NCI-H2029 treated with DMSO at 0.1 percent for 48 hours (cell line): Measurements from ENCODE around the gene PLD6.
"Not testable (repeated sequence)": the region's sequence is repeated elsewhere in the genome, so short reads cannot be mapped to it uniquely, and the experiment has no call there.

Experiments
- DNase-seq: peaks from one replicate; lab custom pipeline; 2025; lab: John Stamatoyannopoulos, UW

The PLD6 gene

GRCh38 chr17:17206124-17206912 lies at the start of gene PLD6:
PLD6 (minus strand) TSS chr17:17206333; CDS start chr17:17206286, 47 bp downstream.
- peak; percentile 31 for DNase-seq

GRCh38 chr17:17255689-17256088 lies 49.6 kb upstream of the PLD6 start:
- not testable (repeated sequence) for DNase-seq

GRCh38 chr17:17254036-17254435 lies 47.9 kb upstream of the PLD6 start:
- no peak for DNase-seq

GRCh38 chr17:17253406-17253805 lies 47.3 kb upstream of the PLD6 start:
- DNase-seq, result no peak

- no peak for DNase-seq
Observed at GRCh38 chr17:17252149-17252661, 46.1 kb upstream of the PLD6 start.

- no peak for DNase-seq
Observed at GRCh38 chr17:17246879-17247278, 40.7 kb upstream of the PLD6 start.

GRCh38 chr17:17243163-17243562 lies 37.0 kb upstream of the PLD6 start:
- no peak for DNase-seq

- DNase-seq, result no peak
Observed at GRCh38 chr17:17242246-17242645, 36.1 kb upstream of the PLD6 start.

GRCh38 chr17:17241656-17242055 lies 35.5 kb upstream of the PLD6 start:
- DNase-seq, result no peak

GRCh38 chr17:17239832-17240231 lies 33.7 kb upstream of the PLD6 start:
- DNase-seq, result no peak

- DNase-seq, result peak; percentile 77
Observed at GRCh38 chr17:17237026-17237799, 31.1 kb upstream of the PLD6 start, which contains the start of gene FLCN. FLCN (minus strand) TSS chr17:17237168; CDS start chr17:17228137, 9,031 bp downstream.

- no peak for DNase-seq
Observed at GRCh38 chr17:17236295-17237025, 30.3 kb upstream of the PLD6 start.

GRCh38 chr17:17235212-17236174 lies 29.4 kb upstream of the PLD6 start:
- no peak for DNase-seq

- DNase-seq, result no peak
Observed at GRCh38 chr17:17232303-17232621, 26.1 kb upstream of the PLD6 start.

GRCh38 chr17:17231621-17232302 lies 25.6 kb upstream of the PLD6 start:
- DNase-seq, result no peak

GRCh38 chr17:17229416-17230384 lies 23.6 kb upstream of the PLD6 start:
- no peak for DNase-seq

GRCh38 chr17:17228521-17229279 lies 22.6 kb upstream of the PLD6 start:
- no peak for DNase-seq
